K562 (cell line): ENCODE results near the gene MPC2. TPM values are rescaled to one million over a fixed set of nuclear protein-coding genes. Genes with fewer than 3 reads are reported as not detected.

Experiments
- ATAC-seq: fragments of 200-7000 bp; cut with Tn5 transposase; 3 replicates; pipeline ENCODE4 v1.9.1; 2020; ENCODE audit warnings: moderate library complexity
- Bru-seq: library from RNA; stranded (reverse); fragments of 400-500 nt; gene quantifications from one replicate; lab custom pipeline; 2021; lab: Mats Ljungman, UMichigan
- BruChase-seq, 2 experiments: library from RNA; stranded (reverse); fragments of 400-500 nt; gene quantifications; one replicate each; lab custom pipeline; 2021; lab: Mats Ljungman, UMichigan
- BruUV-seq: library from RNA; stranded (reverse); fragments of 400-500 nt; replicated peaks from 2 replicates; lab custom pipeline; 2021; lab: Mats Ljungman, UMichigan
- CTCF ChIA-PET: fragments of 300-600 bp; formaldehyde crosslinking; extraction: SDS; loops from one replicate; lab custom pipeline; 2021; ENCODE audit warnings: low intra/inter-chr PET ratio; lab: Yijun Ruan, JAX
- POLR2A ChIA-PET: fragments of 300-600, 350-650 bp; sonication (Branson Sonifier 250); formaldehyde crosslinking; extraction: SDS; loops from one replicate; lab custom pipeline; 2021; ENCODE audit warnings: antibody characterized with exemption, inconsistent platforms; lab: Yijun Ruan, JAX
- DNase-seq, 4 experiments: peaks; one replicate each; pipeline versions ENCODE4 v3.0.0 to v3.0.0-alpha.2; 2011 to 2018; ENCODE audit warnings: low spot score in 3 of 4, mixed read lengths in 3 of 4; ENCODE audit errors: extremely low read depth in 1 of 4
- FAIRE-seq: peaks from 2 replicates; lab custom pipeline; 2011; peaks lifted over from hg19 to GRCh38; lab: Jason Lieb, UNC
- H2AFZ ChIP-seq: 2 replicates; pipeline ENCODE4 v1.6.0; 2011; ENCODE audit warnings: low read depth, low read length, control low read depth, inconsistent platforms
- H3K27ac ChIP-seq: fragments of 200-600 bp; 3 replicates; pipeline ENCODE4 v1.8.0; 2011; ENCODE audit warnings: low read depth, mild to moderate bottlenecking, control low read depth, inconsistent platforms, low read length, moderate library complexity, mixed read lengths; ENCODE audit errors: extremely low read depth
- H3K27me3 ChIP-seq, 2 experiments: fragments of 300-600 bp in 1 of 2; 2 replicates in 1 of 2; 3 replicates in 1 of 2; pipeline versions ENCODE4 v1.6.0 to v1.8.0; 2011; ENCODE audit warnings: inconsistent platforms in 2 of 2, low read length in 2 of 2, mild to moderate bottlenecking in 1 of 2, mixed read lengths in 1 of 2, moderate library complexity in 1 of 2; ENCODE audit not compliant: control insufficient read depth in 2 of 2, insufficient read depth in 2 of 2
- H3K36me3 ChIP-seq: fragments of 300-600 bp; 3 replicates; pipeline ENCODE4 v1.8.0; 2011; ENCODE audit warnings: mild to moderate bottlenecking, low read length, inconsistent platforms; ENCODE audit not compliant: control insufficient read depth, insufficient read depth
- H3K4me1 ChIP-seq, 2 experiments: fragments of 200-600 bp in 1 of 2; replicated peaks in 1 of 2; 2 replicates in 1 of 2; 3 replicates in 1 of 2; pipeline versions ENCODE4 v1.5.1 to v1.8.0; 2011; ENCODE audit warnings: inconsistent platforms in 2 of 2, low read length in 2 of 2, mild to moderate bottlenecking in 1 of 2, mixed read lengths in 1 of 2, moderate library complexity in 1 of 2; ENCODE audit not compliant: control insufficient read depth in 2 of 2, insufficient read depth in 2 of 2
- H3K4me2 ChIP-seq: 2 replicates; pipeline ENCODE4 v1.6.1; 2011; ENCODE audit warnings: low read length, control low read depth, inconsistent platforms, mixed read lengths; ENCODE audit not compliant: insufficient read depth
- H3K4me3 ChIP-seq: fragments of 200-600 bp; sonication (generic), shearing (Covaris generic); 2 replicates; pipeline ENCODE4 v1.5.1; 2016; ENCODE audit warnings: control low read depth, inconsistent platforms
- H3K79me2 ChIP-seq: fragments of 200-600 bp; 3 replicates; pipeline ENCODE4 v1.8.0; 2011; ENCODE audit warnings: low read length, inconsistent platforms; ENCODE audit not compliant: control insufficient read depth, insufficient read depth
- H3K9ac ChIP-seq, 2 experiments: 2 replicates each; pipeline versions ENCODE4 v1.6.0 to v1.6.1; 2011; ENCODE audit warnings: low read depth in 2 of 2, low read length in 2 of 2, control low read depth in 1 of 2, inconsistent platforms in 1 of 2, mild to moderate bottlenecking in 1 of 2, mixed read lengths in 1 of 2; ENCODE audit not compliant: insufficient read depth in 1 of 2
- H3K9me1 ChIP-seq: one replicate; pipeline ENCODE4 v1.6.0; 2011; ENCODE audit warnings: inconsistent platforms, mild to moderate bottlenecking, low read length, moderate library complexity; ENCODE audit not compliant: control insufficient read depth, insufficient read depth
- H3K9me3 ChIP-seq: replicated peaks from 2 replicates; pipeline ENCODE4 v1.5.1; 2011; ENCODE audit warnings: low read depth, low read length, inconsistent platforms; ENCODE audit not compliant: control insufficient read depth, insufficient read depth
- H4K20me1 ChIP-seq: replicated peaks from 2 replicates; pipeline ENCODE4 v1.6.1; 2011; ENCODE audit warnings: low read length, inconsistent platforms, mixed read lengths; ENCODE audit not compliant: control insufficient read depth, insufficient read depth
- FOXK2 ChIP-seq, 2 experiments: fragments of 450-650 bp; IDR thresholded peaks in 1 of 2; conservative IDR thresholded peaks in 1 of 2; 2 replicates each; pipeline ENCODE4 v1.6.1; 2016; ENCODE audit warnings: low read depth in 2 of 2, mild to moderate bottlenecking in 1 of 2
- GATA2 ChIP-seq: sonication (generic); formaldehyde crosslinking; IDR thresholded peaks from 2 replicates; pipeline ENCODE4 v1.4.0; 2020; ENCODE audit warnings: mild to moderate bottlenecking, missing genetic modification reagents
- HDAC8 ChIP-seq: fragments of 450-650 bp; IDR thresholded peaks from 2 replicates; pipeline ENCODE4 v1.6.1; 2016; ENCODE audit warnings: mild to moderate bottlenecking, missing genetic modification characterization, moderate library complexity, missing compliant biosample characterization
- HMGN3 ChIP-seq: IDR thresholded peaks from 2 replicates; pipeline ENCODE4 v1.6.1; 2011; ENCODE audit warnings: borderline replicate concordance, low read depth, mild to moderate bottlenecking, mixed read lengths, low read length; ENCODE audit not compliant: insufficient read length; ENCODE audit errors: extremely low read depth
- MEF2D ChIP-seq: conservative IDR thresholded peaks from 2 replicates; pipeline ENCODE4 v1.6.1; 2016; ENCODE audit warnings: low read depth, missing genetic modification characterization, missing compliant biosample characterization
- NUFIP1 ChIP-seq: fragments of 450-650 bp; IDR thresholded peaks from 2 replicates; pipeline ENCODE4 v1.6.1; 2018; ENCODE audit not compliant: partially characterized antibody
- ZFP30 ChIP-seq: fragments of 250-450 bp; sonication (Bioruptor Pico); IDR thresholded peaks from 2 replicates; pipeline ENCODE4 v1.8.0; 2022; ENCODE audit warnings: moderate library complexity, mild to moderate bottlenecking, inconsistent platforms, borderline replicate concordance
- ZNF263 ChIP-seq: sonication (generic); formaldehyde crosslinking; IDR thresholded peaks from 2 replicates; pipeline ENCODE4 v1.8.0; 2022; ENCODE audit warnings: mild to moderate bottlenecking, missing genetic modification reagents, borderline replicate concordance
- WGBS: fragments of 100-300 bp; shearing (Covaris generic); methylation state at CpG from one replicate; pipeline ENCODE4 v1.1.6; 2016; ENCODE audit warnings: low coverage, mixed read lengths; ENCODE audit not compliant: insufficient coverage; ENCODE audit errors: missing lambda C conversion rate; 5-methylcytosine and 5-hydroxymethylcytosine counted together
- in situ Hi-C: fragments of 300-500 bp; cut with MboI; formaldehyde crosslinking; loops from 4 replicates; pipeline ENCODE4 v1.15.0; 2018; ENCODE audit warnings: inconsistent platforms, mixed read lengths
- intact Hi-C: fragments of 100-400 bp; cut with micrococcal nuclease; formaldehyde crosslinking; loops from 2 replicates; pipeline ENCODE4 v1.14.2; 2022
- long read RNA-seq, 3 experiments: library from polyadenylated mRNA in 2 of 3; library from RNA in 1 of 3; unstranded in 2 of 3; stranded (forward) in 1 of 3; transcript quantifications; one replicate each; pipeline ENCODE4 v2.0.0, GENCODE V29; 2019 to 2022
- polyA minus RNA-seq, 3 experiments: library from RNA; depleted of rRNA, polyadenylated mRNA; stranded (reverse); fragments of >200 nt; gene quantifications; 2 replicates each; pipeline ENCODE4 v1.2.3, GENCODE V29; 2011
- polyA plus RNA-seq, 8 experiments: library from polyadenylated mRNA; depleted of rRNA in 4 of 8; stranded (reverse) in 5 of 8; unstranded in 3 of 8; fragments of >200 nt; fragmentation: Nextera tagmentation in 2 of 8; fragmentation: Illumina TruSeq in 1 of 8; extraction: Ambion mirVana in 2 of 8; extraction: Trizol in 1 of 8; gene quantifications; 2 replicates each; pipeline versions ENCODE4 v1.2.1 to v1.2.3, GENCODE V29; 2011 to 2014; ENCODE audit warnings: inconsistent platforms in 1 of 8, missing spikeins in 1 of 8
- total RNA-seq, 7 experiments: library from RNA; depleted of rRNA in 6 of 7; stranded (reverse); fragments of >200 nt in 6 of 7; fragmentation: Illumina TruSeq in 2 of 7; extraction: Trizol in 2 of 7; gene quantifications; 2 replicates each; pipeline versions ENCODE4 v1.2.1 to v1.2.3, GENCODE V29; 2011 to 2021; ENCODE audit warnings: low replicate concordance in 1 of 7
- TF ChIP-seq, protein P1 (sequence below): sonication (generic); formaldehyde crosslinking; IDR thresholded peaks from 2 replicates; pipeline ENCODE4 v1.8.1; 2022; ENCODE audit warnings: missing genetic modification reagents
- TF ChIP-seq, protein P2 (sequence below): fragments of 250-450 bp; sonication (Bioruptor Pico); IDR thresholded peaks from 2 replicates; pipeline ENCODE4 v1.4.0; 2020; ENCODE audit warnings: mild to moderate bottlenecking, moderate library complexity, borderline replicate concordance

The MPC2 gene
- total RNA-seq (2011; cell fraction: chromatin; rRNA removed; ENCODE audit: low replicate concordance): 10.2 and 19.5 TPM in 2 replicates
- total RNA-seq (2011; cell fraction: nucleolus; rRNA removed): 17.8 and 19.7 TPM in 2 replicates
- total RNA-seq (2011; cell fraction: nucleoplasm; rRNA removed): 19.3 and 32.5 TPM in 2 replicates
- 102 and 122 TPM in 2 replicates for total RNA-seq (2014; rRNA removed)
- 168 and 186 TPM in 2 replicates for total RNA-seq (2014; rRNA removed; fragmentation: Illumina TruSeq; extraction: Trizol)
- total RNA-seq (2015; rRNA removed; fragmentation: Illumina TruSeq; extraction: Trizol): 134 and 144 TPM in 2 replicates
- total RNA-seq (2021): 172 and 190 TPM in 2 replicates
- polyA plus RNA-seq (2011; rRNA removed): 157 and 179 TPM in 2 replicates
- 51.8 and 85.0 TPM in 2 replicates for polyA plus RNA-seq (2011; cell fraction: cytosol; rRNA removed)
- polyA plus RNA-seq (2011; cell fraction: nucleus; rRNA removed): 19.6 and 37.3 TPM in 2 replicates
- polyA plus RNA-seq (2012): 107 and 192 TPM in 2 replicates
- 131 and 138 TPM in 2 replicates for polyA plus RNA-seq (2014; fragmentation: Illumina TruSeq; extraction: Trizol)
- 100 to 1,000 TPM in 1 of 2 experiments, 10 to 100 TPM in 1; 70.7 to 154 TPM for polyA plus RNA-seq (2014; fragmentation: Nextera tagmentation; extraction: Ambion mirVana)
- polyA plus RNA-seq (2014; rRNA removed): 106 and 126 TPM in 2 replicates
- polyA minus RNA-seq (2011; rRNA and poly(A)+ RNA removed): 46.7 and 50.5 TPM in 2 replicates
- 27.2 and 32.7 TPM in 2 replicates for polyA minus RNA-seq (2011; cell fraction: cytosol; rRNA and poly(A)+ RNA removed)
- 11.2 and 14.2 TPM in 2 replicates for polyA minus RNA-seq (2011; cell fraction: nucleus; rRNA and poly(A)+ RNA removed)
- Bru-seq, nascent RNA: percentile 88 among the genes with signal in this experiment
- BruChase-seq, experiment 1, labeled RNA remaining after a 2-hour chase: percentile 85 among the genes with signal in this experiment
- percentile 89 among the genes with signal in this experiment for BruChase-seq, experiment 2, labeled RNA remaining after a 6-hour chase
- long read RNA-seq, experiment 1, transcript MPC2-202 (5 exons, 2,177 nt): major isoform, 338 of 396 reads
- long read RNA-seq, experiment 1, transcript MPC2-201 (6 exons, 798 nt): minor isoform, 5 of 396 reads
- long read RNA-seq, experiment 1, partial matches to known transcripts: 30 of 396 reads
- long read RNA-seq, experiment 1, other reads (novel, unspliced or antisense): 23 of 396 reads
- long read RNA-seq, experiment 2, transcript MPC2-202 (5 exons, 2,177 nt): major isoform, 194 of 215 reads
- long read RNA-seq, experiment 2, partial matches to known transcripts: 9 of 215 reads
- long read RNA-seq, experiment 2, other reads (novel, unspliced or antisense): 12 of 215 reads
- long read RNA-seq, experiment 3, transcript MPC2-202 (5 exons, 2,177 nt): major isoform, 323 of 330 reads
- long read RNA-seq, experiment 3, partial matches to known transcripts: 3 of 330 reads
- long read RNA-seq, experiment 3, other reads (novel, unspliced or antisense): 4 of 330 reads

DNA sequence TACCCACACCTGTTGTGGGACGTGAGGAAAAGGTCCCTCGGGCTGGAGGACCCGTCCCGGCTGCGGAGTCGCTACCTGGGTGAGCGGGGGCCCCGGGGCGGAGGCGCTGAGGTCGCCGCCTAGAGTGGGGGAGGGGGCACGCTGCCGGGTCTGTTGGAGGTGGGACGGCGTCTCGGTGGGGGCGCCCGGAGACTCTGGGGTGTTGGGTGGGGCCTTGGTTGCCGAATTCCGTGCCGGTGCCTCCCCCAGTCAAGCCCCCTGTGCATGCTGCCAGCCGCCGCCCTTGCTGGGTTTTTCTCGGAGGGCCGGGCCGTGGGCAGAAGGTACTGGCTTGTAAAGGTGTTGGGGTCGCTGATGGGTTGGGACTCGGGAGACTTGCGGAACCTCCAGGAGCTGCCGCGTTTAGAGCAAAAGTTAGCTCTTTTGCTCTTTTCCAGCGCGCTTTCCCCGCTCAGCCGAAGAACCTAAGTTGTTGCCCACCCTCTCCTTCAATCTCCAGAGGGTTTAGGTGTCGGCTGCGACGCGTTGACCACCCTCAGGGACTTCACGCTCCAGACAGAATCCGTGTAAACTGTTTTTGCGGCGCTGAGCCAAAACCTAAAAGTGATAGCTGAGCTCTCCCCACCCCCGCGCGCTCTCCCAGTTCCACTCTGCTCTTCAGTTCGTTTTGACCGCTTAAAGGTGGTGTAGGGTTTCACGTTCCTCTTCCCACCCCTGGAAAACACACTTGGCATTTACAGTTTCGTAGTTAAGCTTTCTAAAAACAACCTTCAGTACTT, at the start of gene MPC2:
MPC2 (minus strand) TSS at position 143 of the 779 bp plus-strand sequence. CDS start 1,231 bp downstream, outside the sequence.
- Histone ChIP-seq H4K20me1 (0 out of 2 replicates have a peak, but pooled peaks cover 9% of the 10 kb centered on the region), H3K27ac (peak within 1 kb of the TSS; percentile 98), H3K79me2 (peaks cover 97% of the 10 kb centered on the region), H2AFZ (peak within 1 kb of the TSS; percentile 97), H3K36me3 (peaks cover 9% of the 10 kb centered on the region), H3K27me3 (no peaks in the 10 kb centered on the region), H3K4me3 (peak within 1 kb of the TSS; percentile 81), H3K4me1 (peaks cover 8 to 15% of the 10 kb centered on the region in 2 experiments; a peak in 4 of 5 replicates), H3K9me1 (no peaks in the 10 kb centered on the region), H3K9me3 (no peaks in the 10 kb centered on the region), H3K9ac (peak within 1 kb of the TSS; percentile 95 to 97), H3K4me2 (peak within 1 kb of the TSS; percentile 98)
- TSS peak; percentile 54 for BruUV-seq
- WGBS: under 1% methylated on average over 51 of the region's 51 CpGs
- CTCF ChIA-PET: no interaction called here
- POLR2A ChIA-PET: interaction anchor here (0.6 to 3.1 kb wide), 15 partner anchors 9 to 222 kb away, joined by 3 to 24 read pairs (median 8); no protein-coding TSS in a partner anchor
- peak; percentile 63 to 95 (median 78) for DNase-seq
- in situ Hi-C loops: no loop called here
- peak; percentile 67 for ATAC-seq
- intact Hi-C loops: loop anchor here (1.0 to 10.0 kb wide), 9 partner anchors 48 to 385 kb away; partner anchors contain the start of genes CREG1 and RCSD1
- FAIRE-seq: peak; percentile 92
- no peak; the same call in 1 of the 2 replicates for TF ChIP-seq ZNF263
- TF ChIP-seq, protein P1, sequence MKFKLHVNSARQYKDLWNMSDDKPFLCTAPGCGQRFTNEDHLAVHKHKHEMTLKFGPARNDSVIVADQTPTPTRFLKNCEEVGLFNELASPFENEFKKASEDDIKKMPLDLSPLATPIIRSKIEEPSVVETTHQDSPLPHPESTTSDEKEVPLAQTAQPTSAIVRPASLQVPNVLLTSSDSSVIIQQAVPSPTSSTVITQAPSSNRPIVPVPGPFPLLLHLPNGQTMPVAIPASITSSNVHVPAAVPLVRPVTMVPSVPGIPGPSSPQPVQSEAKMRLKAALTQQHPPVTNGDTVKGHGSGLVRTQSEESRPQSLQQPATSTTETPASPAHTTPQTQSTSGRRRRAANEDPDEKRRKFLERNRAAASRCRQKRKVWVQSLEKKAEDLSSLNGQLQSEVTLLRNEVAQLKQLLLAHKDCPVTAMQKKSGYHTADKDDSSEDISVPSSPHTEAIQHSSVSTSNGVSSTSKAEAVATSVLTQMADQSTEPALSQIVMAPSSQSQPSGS (CRISPR knock-in tag): no peak
- TF ChIP-seq, protein P2, sequence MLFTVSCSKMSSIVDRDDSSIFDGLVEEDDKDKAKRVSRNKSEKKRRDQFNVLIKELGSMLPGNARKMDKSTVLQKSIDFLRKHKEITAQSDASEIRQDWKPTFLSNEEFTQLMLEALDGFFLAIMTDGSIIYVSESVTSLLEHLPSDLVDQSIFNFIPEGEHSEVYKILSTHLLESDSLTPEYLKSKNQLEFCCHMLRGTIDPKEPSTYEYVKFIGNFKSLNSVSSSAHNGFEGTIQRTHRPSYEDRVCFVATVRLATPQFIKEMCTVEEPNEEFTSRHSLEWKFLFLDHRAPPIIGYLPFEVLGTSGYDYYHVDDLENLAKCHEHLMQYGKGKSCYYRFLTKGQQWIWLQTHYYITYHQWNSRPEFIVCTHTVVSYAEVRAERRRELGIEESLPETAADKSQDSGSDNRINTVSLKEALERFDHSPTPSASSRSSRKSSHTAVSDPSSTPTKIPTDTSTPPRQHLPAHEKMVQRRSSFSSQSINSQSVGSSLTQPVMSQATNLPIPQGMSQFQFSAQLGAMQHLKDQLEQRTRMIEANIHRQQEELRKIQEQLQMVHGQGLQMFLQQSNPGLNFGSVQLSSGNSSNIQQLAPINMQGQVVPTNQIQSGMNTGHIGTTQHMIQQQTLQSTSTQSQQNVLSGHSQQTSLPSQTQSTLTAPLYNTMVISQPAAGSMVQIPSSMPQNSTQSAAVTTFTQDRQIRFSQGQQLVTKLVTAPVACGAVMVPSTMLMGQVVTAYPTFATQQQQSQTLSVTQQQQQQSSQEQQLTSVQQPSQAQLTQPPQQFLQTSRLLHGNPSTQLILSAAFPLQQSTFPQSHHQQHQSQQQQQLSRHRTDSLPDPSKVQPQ: no peak
- TF ChIP-seq NUFIP1: no peak
- no peak for TF ChIP-seq GATA2
- TF ChIP-seq ZFP30 (CRISPR knock-in tag): no peak
- TF ChIP-seq HMGN3: peak; percentile 20
- no peak for TF ChIP-seq HDAC8 (tag)
- no peak for TF ChIP-seq MEF2D (tag)
- TF ChIP-seq FOXK2 (conservative IDR thresholded peaks at IDR 0.05 in 1 of 2, IDR thresholded peaks at IDR 0.05 in 1 of 2; ENCODE audit: low read depth in 2 of 2): 0 out of 4 replicates have a peak, but pooled peaks have one; percentile 11 to 54
